HPDE6-E6E7 (cell line): Measurements from ENCODE around the gene CFAP210.

Experiments used
- DNase-seq: peaks from one replicate; pipeline ENCODE4 v3.0.0; 2011; ENCODE audit warnings: missing footprints; ENCODE audit errors: extremely low spot score

Gene CFAP210

GRCh38 chr2:169673921-169674320 is 20.3 kb downstream of the CFAP210 start:
- no peak for DNase-seq

GRCh38 chr2:169673106-169673505 is 21.1 kb downstream of the CFAP210 start:
- peak; percentile 31 for DNase-seq

GRCh38 chr2:169672406-169672805 is 21.8 kb downstream of the CFAP210 start:
- DNase-seq = no peak

- DNase-seq = no peak
Observed at GRCh38 chr2:169670937-169671336, 23.3 kb downstream of the CFAP210 start.

- no peak for DNase-seq
Observed at GRCh38 chr2:169670215-169670651, 24.0 kb downstream of the CFAP210 start.

GRCh38 chr2:169667583-169667982 is 26.6 kb downstream of the CFAP210 start:
- DNase-seq = no peak

GRCh38 chr2:169664978-169665930 is 29.0 kb downstream of the CFAP210 start:
- DNase-seq = no peak

- DNase-seq = no peak
Observed at GRCh38 chr2:169664600-169664977, 29.6 kb downstream of the CFAP210 start.

- DNase-seq = no peak
Observed at GRCh38 chr2:169663247-169663646, 31.0 kb downstream of the CFAP210 start.

- no peak for DNase-seq
Observed at GRCh38 chr2:169662744-169663143, 31.5 kb downstream of the CFAP210 start.

- DNase-seq = no peak
Observed at GRCh38 chr2:169661265-169661664, 32.9 kb downstream of the CFAP210 start.

- no peak for DNase-seq
Observed at GRCh38 chr2:169659320-169659719, 34.9 kb downstream of the CFAP210 start.

- no peak for DNase-seq
Observed at GRCh38 chr2:169658877-169659276, 35.3 kb downstream of the CFAP210 start.

- DNase-seq = no peak
Observed at GRCh38 chr2:169656164-169656563, 38.0 kb downstream of the CFAP210 start.

- no peak for DNase-seq
Observed at GRCh38 chr2:169653636-169654035, 40.6 kb downstream of the CFAP210 start.

- no peak for DNase-seq
Observed at GRCh38 chr2:169649278-169649677, 44.9 kb downstream of the CFAP210 start.

- no peak for DNase-seq
Observed at GRCh38 chr2:169647496-169647895, 46.7 kb downstream of the CFAP210 start.

- no peak for DNase-seq
Observed at GRCh38 chr2:169644173-169644572, 50.0 kb downstream of the CFAP210 start.

- no peak for DNase-seq
Observed at GRCh38 chr2:169641464-169641863, 52.7 kb downstream of the CFAP210 start.

GRCh38 chr2:169640104-169640503 is 54.1 kb downstream of the CFAP210 start:
- DNase-seq = no peak

GRCh38 chr2:169637620-169638019 is 56.6 kb downstream of the CFAP210 start:
- no peak for DNase-seq

- no peak for DNase-seq
Observed at GRCh38 chr2:169636440-169637097, 57.6 kb downstream of the CFAP210 start.

- no peak for DNase-seq
Observed at GRCh38 chr2:169625781-169626180, 68.4 kb downstream of the CFAP210 start.
